CD1c-positive myeloid dendritic cell (primary cell): ENCODE results near the gene CSF3.

Experiments
- DNase-seq: peaks from one replicate; pipeline ENCODE4 v3.0.0-alpha.2; 2016; ENCODE audit errors: extremely low spot score

Gene CSF3

GRCh38 chr17:40023590-40024292 is 8.5 kb downstream of the CSF3 start:
- no peak for DNase-seq

GRCh38 chr17:40024901-40025300 is 9.7 kb downstream of the CSF3 start:
- no peak for DNase-seq

GRCh38 chr17:40025559-40025958 is 10.3 kb downstream of the CSF3 start:
- no peak for DNase-seq

GRCh38 chr17:40025991-40026815 is 11.0 kb downstream of the CSF3 start:
- DNase-seq = no peak

GRCh38 chr17:40026816-40027613 is 11.8 kb downstream of the CSF3 start:
- DNase-seq = peak; percentile 80

GRCh38 chr17:40027614-40028012 is 12.4 kb downstream of the CSF3 start:
- DNase-seq = no peak

GRCh38 chr17:40028595-40028994 is 13.4 kb downstream of the CSF3 start:
- no peak for DNase-seq

- DNase-seq = no peak
These were observed 16.5 kb downstream of the CSF3 start for GRCh38 chr17:40031706-40032105.

GRCh38 chr17:40032322-40033320 is 17.4 kb downstream of the CSF3 start:
- no peak for DNase-seq

- no peak for DNase-seq
These were observed 18.1 kb downstream of the CSF3 start for GRCh38 chr17:40033339-40033738.

- DNase-seq = peak; percentile 56
These were observed 19.4 kb downstream of the CSF3 start for GRCh38 chr17:40034426-40035161.

GRCh38 chr17:40035162-40035559 is 19.9 kb downstream of the CSF3 start:
- DNase-seq = no peak

- no peak for DNase-seq
These were observed 23.8 kb downstream of the CSF3 start for GRCh38 chr17:40038882-40039513.

GRCh38 chr17:40041196-40041595 is 26.0 kb downstream of the CSF3 start:
- peak; percentile 49 for DNase-seq

GRCh38 chr17:40056379-40057015 is 41.3 kb downstream of the CSF3 start:
- no peak for DNase-seq

GRCh38 chr17:40058186-40058784 is 43.0 kb downstream of the CSF3 start:
- DNase-seq = no peak

GRCh38 chr17:40058865-40059264 is 43.6 kb downstream of the CSF3 start:
- no peak for DNase-seq

- DNase-seq = no peak
These were observed 44.7 kb downstream of the CSF3 start for GRCh38 chr17:40059729-40060475.
